Left ventricle myocardium inferior (tissue), 1 donor: ENCODE data around the gene NFKBIE. TPM values are rescaled to one million over a fixed set of nuclear protein-coding genes. Genes with fewer than 3 reads are reported as not detected.

Experiments
- DNase-seq: peaks from one replicate; pipeline ENCODE4 v3.0.0-alpha.2; 2020
- H3K27ac ChIP-seq: fragments of 200-600 bp; replicated peaks from 2 replicates; pipeline ENCODE4 v1.8.0; 2021
- H3K27me3 ChIP-seq: fragments of 200-600 bp; 2 replicates; pipeline ENCODE4 v1.8.0; 2021; ENCODE audit warnings: low read depth
- H3K36me3 ChIP-seq: fragments of 200-600 bp; 2 replicates; pipeline ENCODE4 v1.8.0; 2021
- H3K4me1 ChIP-seq: fragments of 200-600 bp; 2 replicates; pipeline ENCODE4 v1.8.0; 2021
- H3K4me3 ChIP-seq: fragments of 200-600 bp; 2 replicates; pipeline ENCODE4 v1.8.0; 2021; ENCODE audit warnings: mild to moderate bottlenecking, moderate library complexity
- H3K9me3 ChIP-seq: fragments of 200-600 bp; replicated peaks from 2 replicates; pipeline ENCODE4 v1.8.0; 2021
- intact Hi-C: fragments of 100-400 bp; cut with micrococcal nuclease; formaldehyde crosslinking; loops from one replicate; pipeline ENCODE4 v1.11.0; 2022
- total RNA-seq: library from RNA; stranded (reverse); fragmentation: NEBNext Ultra II Directional; extraction: Animal tissue kit (Norgen Biotek cat#: 25700); gene quantifications from one replicate; pipeline ENCODE4 v1.2.1, GENCODE V29; 2021
- TF ChIP-seq, protein P1 (sequence below): fragments of 200-600 bp; IDR thresholded peaks from 2 replicates; pipeline ENCODE4 v1.8.0; 2021; ENCODE audit warnings: antibody characterized with exemption, mild to moderate bottlenecking, borderline replicate concordance
- donor health status: DM: no; HTN: yes; CAD: no; lungs with severe emphysema.

The NFKBIE gene
- total RNA-seq, 1 donor from 2014 or later: 2.1 TPM

DNA sequence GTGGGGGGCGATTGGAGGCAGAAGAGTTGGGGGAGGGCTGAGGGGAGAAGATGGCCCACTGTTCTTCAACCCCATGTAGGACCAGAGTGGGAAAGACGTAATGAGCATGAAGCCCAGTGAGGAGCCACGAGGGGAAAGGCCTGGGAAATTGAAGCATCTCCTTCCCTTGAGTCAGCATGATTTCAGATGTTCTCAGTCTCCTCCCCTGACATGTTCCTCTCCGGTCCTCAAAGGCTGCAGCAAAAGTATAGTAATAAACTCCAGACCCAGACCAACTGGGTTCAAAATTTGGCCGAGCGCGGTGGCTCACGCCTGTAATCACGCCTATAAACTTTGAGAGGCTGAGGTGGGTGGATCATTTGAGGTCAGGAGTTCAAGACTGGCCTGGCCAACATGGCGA is 1.9 kb upstream of the NFKBIE start:
- no peak for DNase-seq
- H3K27ac ChIP-seq: no peak overlapping the region
- no peak overlapping the region for H3K4me3 ChIP-seq
- intact Hi-C loops: no loop called here
- H3K9me3 ChIP-seq: no peaks in the 10 kb centered on the region
- TF ChIP-seq, protein P1, sequence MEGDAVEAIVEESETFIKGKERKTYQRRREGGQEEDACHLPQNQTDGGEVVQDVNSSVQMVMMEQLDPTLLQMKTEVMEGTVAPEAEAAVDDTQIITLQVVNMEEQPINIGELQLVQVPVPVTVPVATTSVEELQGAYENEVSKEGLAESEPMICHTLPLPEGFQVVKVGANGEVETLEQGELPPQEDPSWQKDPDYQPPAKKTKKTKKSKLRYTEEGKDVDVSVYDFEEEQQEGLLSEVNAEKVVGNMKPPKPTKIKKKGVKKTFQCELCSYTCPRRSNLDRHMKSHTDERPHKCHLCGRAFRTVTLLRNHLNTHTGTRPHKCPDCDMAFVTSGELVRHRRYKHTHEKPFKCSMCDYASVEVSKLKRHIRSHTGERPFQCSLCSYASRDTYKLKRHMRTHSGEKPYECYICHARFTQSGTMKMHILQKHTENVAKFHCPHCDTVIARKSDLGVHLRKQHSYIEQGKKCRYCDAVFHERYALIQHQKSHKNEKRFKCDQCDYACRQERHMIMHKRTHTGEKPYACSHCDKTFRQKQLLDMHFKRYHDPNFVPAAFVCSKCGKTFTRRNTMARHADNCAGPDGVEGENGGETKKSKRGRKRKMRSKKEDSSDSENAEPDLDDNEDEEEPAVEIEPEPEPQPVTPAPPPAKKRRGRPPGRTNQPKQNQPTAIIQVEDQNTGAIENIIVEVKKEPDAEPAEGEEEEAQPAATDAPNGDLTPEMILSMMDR: no peak
- H3K4me1 ChIP-seq: peaks cover 39% of the 10 kb centered on the region
- H3K27me3 ChIP-seq: peaks cover 43% of the 10 kb centered on the region
- H3K36me3 ChIP-seq: no peaks in the 10 kb centered on the region

GRCh38 chr6:44266347-44266746 is 996 bp upstream of the NFKBIE start:
- Histone ChIP-seq H3K36me3 (no peaks in the 10 kb centered on the region), H3K9me3 (no peaks in the 10 kb centered on the region), H3K4me1 (peaks cover 39% of the 10 kb centered on the region), H3K27me3 (peaks cover 34% of the 10 kb centered on the region), H3K4me3 (no peak overlapping the region), H3K27ac (no peak overlapping the region)
- intact Hi-C loops: no loop called here
- TF ChIP-seq, protein P1: no peak
- no peak for DNase-seq

- no peaks in the 10 kb centered on the region for H3K9me3 ChIP-seq
- H3K27me3 ChIP-seq: peaks cover 28% of the 10 kb centered on the region
- TF ChIP-seq, protein P1: no peak
- peak overlapping the region; percentile 81 for H3K4me3 ChIP-seq
- intact Hi-C loops: no loop called here
- DNase-seq: no peak
- H3K27ac ChIP-seq: peak overlapping the region; percentile 82
- peaks cover 39% of the 10 kb centered on the region for H3K4me1 ChIP-seq
- H3K36me3 ChIP-seq: no peaks in the 10 kb centered on the region
Observed at GRCh38 chr6:44265722-44266233, 427 bp upstream of the NFKBIE start.

- Histone ChIP-seq H3K9me3 (no peaks in the 10 kb centered on the region), H3K36me3 (peaks cover 9% of the 10 kb centered on the region), H3K27me3 (peaks cover 14% of the 10 kb centered on the region), H3K27ac (peak overlapping the region; percentile 82), H3K4me3 (peak overlapping the region; percentile 81), H3K4me1 (peaks cover 34% of the 10 kb centered on the region)
- DNase-seq: no peak
- TF ChIP-seq, protein P1: no peak
- intact Hi-C loops: no loop called here
Observed at GRCh38 chr6:44264154-44265006, 971 bp downstream of the NFKBIE start.

- Histone ChIP-seq H3K36me3 (peaks cover 9% of the 10 kb centered on the region), H3K27me3 (peaks cover 6% of the 10 kb centered on the region), H3K4me1 (peaks cover 34% of the 10 kb centered on the region), H3K9me3 (no peaks in the 10 kb centered on the region), H3K4me3 (peak overlapping the region; percentile 81), H3K27ac (no peak overlapping the region)
- no peak for DNase-seq
- TF ChIP-seq, protein P1: no peak
- intact Hi-C loops: no loop called here
Observed at GRCh38 chr6:44263354-44264100, 1.8 kb downstream of the NFKBIE start.
